ENCODE data around the gene CPT1B. TPM values are rescaled to one million over a fixed set of nuclear protein-coding genes. Genes with fewer than 3 reads are reported as not detected.

The CPT1B gene
- total and polyA plus RNA-seq, 2 donors (not counting 1 experiment from before 2014, with no cell fraction given), result 55.0 to 109 TPM

DNA sequence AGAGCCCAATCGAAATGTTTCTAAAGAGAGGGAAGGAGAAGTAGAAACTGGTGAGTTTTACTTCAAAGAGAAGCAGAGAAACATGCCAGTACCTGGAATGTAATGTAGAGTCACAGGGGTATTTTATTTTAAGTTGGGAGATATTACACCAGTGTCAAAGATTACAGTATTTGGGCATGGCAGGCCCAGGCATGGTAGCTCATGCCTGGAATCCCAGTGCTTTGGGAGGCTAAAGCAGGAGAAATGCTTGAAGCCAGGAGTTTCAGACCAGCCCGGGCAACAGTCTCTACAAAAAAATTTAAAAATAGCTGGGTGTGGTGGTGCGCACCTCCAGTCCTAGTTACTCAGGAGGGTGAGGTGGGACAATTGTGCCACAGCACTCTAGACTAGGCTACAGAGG lies 18.2 kb downstream of the CPT1B start:
- CTCF ChIA-PET, result interaction anchor here (1.0 to 2.7 kb wide), 5 partner anchors 12 to 62 kb away, joined by 3 to 13 read pairs (median 5); partner anchors contain the start of gene SCO2
- intact Hi-C loops (cut with micrococcal nuclease), result no loop called here
- Mint-ChIP-seq H3K27ac (no peak overlapping the region), H3K4me3 (no peak overlapping the region), H3K4me1 (peaks cover 16% of the 10 kb centered on the region), H3K27me3 (no peaks in the 10 kb centered on the region), H3K9me3 (ENCODE audit: insufficient read depth) (no peaks in the 10 kb centered on the region)
- H2AFZ ChIP-seq (ENCODE audit: insufficient read depth, low read depth, low read length, poor library complexity, severe bottlenecking), result no peak overlapping the region
- no peaks in the 10 kb centered on the region for H3K36me3 ChIP-seq (replicated peaks in 1 of 2; ENCODE audit: control extremely low read depth in 1 of 2, control insufficient read depth in 1 of 2, extremely low read depth in 1 of 2, insufficient read depth in 2 of 2, low read length in 1 of 2)
- no peaks in the 10 kb centered on the region for H3K27me3 ChIP-seq (replicated peaks in 1 of 4; ENCODE audit: control extremely low read depth in 1 of 4, control insufficient read depth in 3 of 4, insufficient read depth in 4 of 4, low read length in 3 of 4)
- TF ChIP-seq, protein P1, sequence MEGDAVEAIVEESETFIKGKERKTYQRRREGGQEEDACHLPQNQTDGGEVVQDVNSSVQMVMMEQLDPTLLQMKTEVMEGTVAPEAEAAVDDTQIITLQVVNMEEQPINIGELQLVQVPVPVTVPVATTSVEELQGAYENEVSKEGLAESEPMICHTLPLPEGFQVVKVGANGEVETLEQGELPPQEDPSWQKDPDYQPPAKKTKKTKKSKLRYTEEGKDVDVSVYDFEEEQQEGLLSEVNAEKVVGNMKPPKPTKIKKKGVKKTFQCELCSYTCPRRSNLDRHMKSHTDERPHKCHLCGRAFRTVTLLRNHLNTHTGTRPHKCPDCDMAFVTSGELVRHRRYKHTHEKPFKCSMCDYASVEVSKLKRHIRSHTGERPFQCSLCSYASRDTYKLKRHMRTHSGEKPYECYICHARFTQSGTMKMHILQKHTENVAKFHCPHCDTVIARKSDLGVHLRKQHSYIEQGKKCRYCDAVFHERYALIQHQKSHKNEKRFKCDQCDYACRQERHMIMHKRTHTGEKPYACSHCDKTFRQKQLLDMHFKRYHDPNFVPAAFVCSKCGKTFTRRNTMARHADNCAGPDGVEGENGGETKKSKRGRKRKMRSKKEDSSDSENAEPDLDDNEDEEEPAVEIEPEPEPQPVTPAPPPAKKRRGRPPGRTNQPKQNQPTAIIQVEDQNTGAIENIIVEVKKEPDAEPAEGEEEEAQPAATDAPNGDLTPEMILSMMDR (IDR thresholded peaks at IDR 0.05), result no peak
- no peak for TF ChIP-seq EZH2 (IDR thresholded peaks at IDR 0.05; ENCODE audit: borderline replicate concordance, insufficient read depth, low read depth, low read length, poor library complexity, severe bottlenecking)
- POLR2A ChIA-PET, result interaction anchor here (1.4 kb wide), 1 partner anchor 12 kb away, joined by 5 read pairs; no protein-coding TSS in a partner anchor
- H3K79me2 ChIP-seq (ENCODE audit: control insufficient read depth, insufficient read depth, low read length), result no peaks in the 10 kb centered on the region
- no peak overlapping the region for H3K4me3 ChIP-seq (ENCODE audit: control extremely low read depth in 1 of 5, extremely low read depth in 1 of 5, insufficient read depth in 1 of 5, low read depth in 2 of 5, low read length in 4 of 5)
- ATAC-seq (ENCODE audit: low read depth) (no peak), DNase-seq (no peak)
- H3K4me1 ChIP-seq (ENCODE audit: control insufficient read depth in 2 of 2, insufficient read depth in 2 of 2, low read length in 2 of 2), result peaks cover 5 to 9% of the 10 kb centered on the region in 2 donors
- H3K27ac ChIP-seq (ENCODE audit: low read length in 2 of 2), result no peak overlapping the region
- H3K9ac ChIP-seq (ENCODE audit: low read length), result no peak overlapping the region
- no peak overlapping the region for H3K4me2 ChIP-seq (replicated peaks; ENCODE audit: low read depth, low read length, poor library complexity, severe bottlenecking)
- WGBS (ENCODE audit: insufficient coverage), result 78% methylated on average over 3 of the region's 3 CpGs
- no peaks in the 10 kb centered on the region for H4K20me1 ChIP-seq (ENCODE audit: control insufficient read depth, insufficient read depth, low read length, poor library complexity, severe bottlenecking)
- H3K9me3 ChIP-seq (ENCODE audit: control extremely low read depth in 1 of 3, control insufficient read depth in 2 of 3, insufficient read depth in 1 of 3, low read length in 2 of 3), result no peaks in the 10 kb centered on the region

DNA sequence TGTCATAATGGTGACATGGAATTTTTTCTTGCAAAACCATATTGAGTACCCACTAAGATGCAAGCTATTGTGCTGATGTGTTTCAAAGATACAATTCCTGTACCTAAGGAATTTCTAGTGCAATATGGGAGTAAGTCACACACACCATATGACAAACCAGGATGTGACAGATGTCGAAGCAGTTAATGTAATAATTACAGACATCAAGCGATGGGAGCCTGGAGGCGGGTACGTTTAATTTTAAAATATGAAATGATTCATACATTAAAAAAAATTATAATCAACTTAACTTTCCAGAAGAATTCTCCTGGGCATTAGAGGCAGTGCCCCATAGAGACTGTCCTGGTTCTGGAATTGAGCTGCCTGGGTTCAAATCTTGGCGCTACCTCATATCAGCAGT lies 21.5 kb downstream of the CPT1B start:
- Histone ChIP-seq H3K4me2 (replicated peaks; ENCODE audit: low read depth, low read length, poor library complexity, severe bottlenecking) (no peak overlapping the region), H3K4me3 (ENCODE audit: control extremely low read depth in 1 of 5, extremely low read depth in 1 of 5, insufficient read depth in 1 of 5, low read depth in 2 of 5, low read length in 4 of 5) (no peak overlapping the region), H4K20me1 (ENCODE audit: control insufficient read depth, insufficient read depth, low read length, poor library complexity, severe bottlenecking) (no peaks in the 10 kb centered on the region), H3K79me2 (ENCODE audit: control insufficient read depth, insufficient read depth, low read length) (peaks cover under 1% of the 10 kb centered on the region), H3K9ac (ENCODE audit: low read length) (no peak overlapping the region), H3K4me1 (ENCODE audit: control insufficient read depth in 2 of 2, insufficient read depth in 2 of 2, low read length in 2 of 2) (no peaks in the 10 kb centered on the region), H3K27ac (ENCODE audit: low read length in 2 of 2) (no peak overlapping the region), H3K9me3 (ENCODE audit: control extremely low read depth in 1 of 3, control insufficient read depth in 2 of 3, insufficient read depth in 1 of 3, low read length in 2 of 3) (no peaks in the 10 kb centered on the region), H3K36me3 (replicated peaks in 1 of 2; ENCODE audit: control extremely low read depth in 1 of 2, control insufficient read depth in 1 of 2, extremely low read depth in 1 of 2, insufficient read depth in 2 of 2, low read length in 1 of 2) (no peaks in the 10 kb centered on the region), H2AFZ (ENCODE audit: insufficient read depth, low read depth, low read length, poor library complexity, severe bottlenecking) (no peak overlapping the region), H3K27me3 (replicated peaks in 1 of 4; ENCODE audit: control extremely low read depth in 1 of 4, control insufficient read depth in 3 of 4, insufficient read depth in 4 of 4, low read length in 3 of 4) (no peaks in the 10 kb centered on the region)
- CTCF ChIA-PET, result interaction anchor here (0.7 to 1.9 kb wide), 5 partner anchors 8 to 625 kb away, joined by 3 to 6 read pairs (median 4); partner anchors contain the start of gene SCO2
- POLR2A ChIA-PET, result interaction anchor here (1.7 kb wide), 1 partner anchor 25 kb away, joined by 5 read pairs; no protein-coding TSS in a partner anchor
- Mint-ChIP-seq H3K27me3 (no peaks in the 10 kb centered on the region), H3K4me1 (peaks cover 6% of the 10 kb centered on the region), H3K4me3 (no peak overlapping the region), H3K9me3 (ENCODE audit: insufficient read depth) (no peaks in the 10 kb centered on the region), H3K27ac (no peak overlapping the region)
- TF ChIP-seq, protein P1 (IDR thresholded peaks at IDR 0.05), result no peak
- TF ChIP-seq EZH2 (IDR thresholded peaks at IDR 0.05; ENCODE audit: borderline replicate concordance, insufficient read depth, low read depth, low read length, poor library complexity, severe bottlenecking), result no peak
- ATAC-seq (ENCODE audit: low read depth) (no peak), DNase-seq (no peak)
- intact Hi-C loops (cut with micrococcal nuclease), result no loop called here
- WGBS (ENCODE audit: insufficient coverage), result no CpG with 5 or more reads among the region's 5 CpGs
